Neural cell (in vitro differentiated cells): ENCODE data around the gene PRKAR1B. TPM values are rescaled to one million over a fixed set of nuclear protein-coding genes. Genes with fewer than 3 reads are reported as not detected.

Experiments
- H2AFZ ChIP-seq: fragments of 200-600, 300-800 bp; sonication (generic), shearing (Covaris generic); 2 replicates; pipeline ENCODE4 v1.6.0; 2014; ENCODE audit warnings: low read depth, mild to moderate bottlenecking, antibody characterized with exemption, low read length, moderate library complexity
- H3F3A ChIP-seq: fragments of 200-600 bp; shearing (Covaris generic); 2 replicates; pipeline ENCODE4 v1.6.1; 2016; ENCODE audit warnings: mild to moderate bottlenecking, moderate library complexity, mixed read lengths, antibody characterized with exemption, low read length; ENCODE audit not compliant: insufficient read depth, poor library complexity, severe bottlenecking
- H3K27ac ChIP-seq: fragments of 200-600, 300-800 bp; sonication (generic), shearing (Covaris generic); 2 replicates; pipeline ENCODE4 v1.5.1; 2014; ENCODE audit warnings: mild to moderate bottlenecking, low read length, moderate library complexity
- H3K27me3 ChIP-seq: fragments of 300-800, 200-600 bp; sonication (generic), shearing (Covaris generic); 2 replicates; pipeline ENCODE4 v1.6.0; 2014; ENCODE audit warnings: mild to moderate bottlenecking, low read depth, low read length, moderate library complexity; ENCODE audit not compliant: insufficient read depth
- H3K36me3 ChIP-seq: fragments of 300-800, 200-600 bp; sonication (generic), shearing (Covaris generic); 2 replicates; pipeline ENCODE4 v1.5.1; 2014; ENCODE audit warnings: mild to moderate bottlenecking, antibody characterized with exemption, low read length, moderate library complexity; ENCODE audit not compliant: insufficient read depth
- H3K4me2 ChIP-seq: fragments of 300-800, 200-600 bp; sonication (generic), shearing (Covaris generic); 2 replicates; pipeline ENCODE4 v1.6.0; 2014; ENCODE audit warnings: mild to moderate bottlenecking, low read length
- H3K4me3 ChIP-seq: fragments of 300-800, 200-600 bp; sonication (generic), shearing (Covaris generic); 2 replicates; pipeline ENCODE4 v1.5.1; 2014; ENCODE audit warnings: mild to moderate bottlenecking, low read length, moderate library complexity
- H3K79me2 ChIP-seq: fragments of 200-600 bp; shearing (Covaris generic); replicated peaks from 2 replicates; pipeline ENCODE4 v1.6.0; 2014; ENCODE audit warnings: mild to moderate bottlenecking, low read length, moderate library complexity; ENCODE audit not compliant: insufficient read depth
- H3K9ac ChIP-seq: fragments of 300-800, 200-600 bp; sonication (generic), shearing (Covaris generic); 2 replicates; pipeline ENCODE4 v1.6.1; 2016; ENCODE audit warnings: mild to moderate bottlenecking, low read length, mixed read lengths
- H3K9me2 ChIP-seq: fragments of 200-600 bp; shearing (Covaris generic); 2 replicates; pipeline ENCODE4 v1.6.1; 2016; ENCODE audit warnings: mild to moderate bottlenecking, low read length, mixed read lengths; ENCODE audit not compliant: insufficient read depth
- H3K9me3 ChIP-seq: fragments of 200-600, 300-800 bp; sonication (generic), shearing (Covaris generic); 2 replicates; pipeline ENCODE4 v1.6.1; 2016; ENCODE audit warnings: mild to moderate bottlenecking, mixed run types, low read length, moderate library complexity, mixed read lengths
- H4K20me1 ChIP-seq: fragments of 200-600 bp; shearing (Covaris generic); 2 replicates; pipeline ENCODE4 v1.6.1; 2016; ENCODE audit warnings: mild to moderate bottlenecking, mixed run types; ENCODE audit not compliant: insufficient read depth
- CTCF ChIP-seq: fragments of 450-650 bp; IDR thresholded peaks from 2 replicates; pipeline ENCODE4 v1.5.1; 2014; ENCODE audit warnings: antibody characterized with exemption, mild to moderate bottlenecking, moderate library complexity; ENCODE audit not compliant: poor library complexity, severe bottlenecking
- EP300 ChIP-seq: fragments of 450-650 bp; conservative IDR thresholded peaks from 2 replicates; pipeline ENCODE4 v1.6.1; 2014; ENCODE audit warnings: antibody characterized with exemption, mild to moderate bottlenecking, moderate library complexity; ENCODE audit not compliant: poor library complexity, severe bottlenecking
- EZH2 ChIP-seq: fragments of 200-600, 300-800 bp; shearing (Covaris generic), sonication (generic); IDR thresholded peaks from 2 replicates; pipeline ENCODE4 v1.6.1; 2014; ENCODE audit warnings: antibody characterized with exemption, low read length, borderline replicate concordance, mild to moderate bottlenecking; ENCODE audit not compliant: insufficient read depth, poor library complexity, severe bottlenecking
- MXI1 ChIP-seq: fragments of 450-650 bp; conservative IDR thresholded peaks from 2 replicates; pipeline ENCODE4 v1.6.1; 2014; ENCODE audit warnings: antibody characterized with exemption, mild to moderate bottlenecking; ENCODE audit not compliant: poor library complexity, severe bottlenecking
- POLR2AphosphoS5 ChIP-seq: IDR thresholded peaks from 2 replicates; pipeline ENCODE4 v1.6.1; 2012
- RAD21 ChIP-seq: fragments of 450-650 bp; conservative IDR thresholded peaks from 2 replicates; pipeline ENCODE4 v1.6.1; 2014; ENCODE audit warnings: antibody characterized with exemption, mild to moderate bottlenecking, moderate library complexity
- SMC3 ChIP-seq: fragments of 450-650 bp; conservative IDR thresholded peaks from 2 replicates; pipeline ENCODE4 v1.6.1; 2014; ENCODE audit warnings: antibody characterized with exemption, mild to moderate bottlenecking, moderate library complexity; ENCODE audit not compliant: poor library complexity
- TAF1 ChIP-seq: IDR thresholded peaks from 2 replicates; pipeline ENCODE4 v1.6.1; 2012; ENCODE audit warnings: low read depth
- polyA plus RNA-seq: library from polyadenylated mRNA; depleted of rRNA; stranded (reverse); fragments of >200 nt; gene quantifications from 2 replicates; pipeline ENCODE4 v1.2.3, GENCODE V29; 2014
- TF ChIP-seq, protein P1 (sequence below): IDR thresholded peaks from 2 replicates; pipeline ENCODE4 v1.6.1; 2012; ENCODE audit warnings: borderline replicate concordance

The PRKAR1B gene
- polyA plus RNA-seq, 1 donor from 2014 or later = 38.6 TPM

GRCh38 chr7:594212-594913, 132.7 kb downstream of the PRKAR1B start:
- H3K36me3 ChIP-seq = no peaks in the 10 kb centered on the region
- no peak overlapping the region for H3K9ac ChIP-seq
- H3K79me2 ChIP-seq = no peaks in the 10 kb centered on the region
- no peaks in the 10 kb centered on the region for H3K27me3 ChIP-seq
- H3K4me2 ChIP-seq = no peak overlapping the region
- H3K9me2 ChIP-seq = no peaks in the 10 kb centered on the region
- no peak overlapping the region for H2AFZ ChIP-seq
- no peak overlapping the region for H3K4me3 ChIP-seq
- no peak overlapping the region for H3K27ac ChIP-seq
- no peaks in the 10 kb centered on the region for H4K20me1 ChIP-seq
- no peaks in the 10 kb centered on the region for H3K9me3 ChIP-seq
- TF ChIP-seq EZH2 (no peak), TAF1 (no peak), CTCF (no peak), MXI1 (no peak)
- no peaks in the 10 kb centered on the region for H3F3A ChIP-seq

DNA sequence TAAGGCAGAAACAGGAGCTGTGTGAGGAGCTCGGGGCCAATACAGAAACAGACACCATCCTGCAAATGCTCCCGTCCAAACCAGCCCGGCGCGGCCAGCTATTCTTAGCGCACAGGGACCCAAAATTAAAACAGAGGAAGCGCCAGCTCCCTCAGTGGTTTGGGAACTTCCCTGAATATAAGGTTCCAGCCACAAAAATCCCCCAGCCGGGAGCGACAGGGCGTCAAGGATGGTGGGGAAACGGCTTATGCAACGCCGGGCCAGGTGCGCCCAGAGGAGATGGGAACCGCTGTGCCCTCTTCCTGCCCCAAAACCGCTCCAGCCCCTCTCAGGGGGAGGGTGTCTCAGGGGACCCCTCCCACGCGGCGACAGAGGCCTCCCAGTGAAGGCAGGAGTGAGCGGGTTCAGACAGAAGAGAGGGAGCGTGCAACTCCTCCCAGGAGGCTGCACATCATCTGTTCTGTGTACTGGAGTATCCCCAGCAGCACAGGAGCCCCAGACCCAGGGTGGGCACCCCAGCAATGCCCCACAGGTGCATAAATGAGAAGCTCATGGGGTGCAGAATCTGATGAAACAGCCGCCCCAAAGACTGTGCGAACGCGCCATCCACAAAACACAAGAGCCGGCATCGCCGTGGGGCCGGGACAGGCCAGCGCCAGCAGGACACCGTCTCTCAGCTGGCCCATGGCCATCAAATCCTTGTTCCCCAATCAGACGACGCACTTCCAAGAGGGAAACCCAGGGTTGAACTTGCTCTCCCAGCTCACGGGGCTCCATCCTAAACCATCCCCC, 133.6 kb downstream of the PRKAR1B start:
- Histone ChIP-seq H3K4me2 (no peak overlapping the region), H3K9me2 (no peaks in the 10 kb centered on the region), H3K27ac (no peak overlapping the region), H3K27me3 (no peaks in the 10 kb centered on the region), H3F3A (no peaks in the 10 kb centered on the region), H3K9me3 (no peaks in the 10 kb centered on the region), H3K9ac (no peak overlapping the region), H3K79me2 (no peaks in the 10 kb centered on the region), H2AFZ (no peak overlapping the region), H3K4me3 (no peak overlapping the region), H3K36me3 (no peaks in the 10 kb centered on the region), H4K20me1 (no peaks in the 10 kb centered on the region)
- TF ChIP-seq, protein P1, sequence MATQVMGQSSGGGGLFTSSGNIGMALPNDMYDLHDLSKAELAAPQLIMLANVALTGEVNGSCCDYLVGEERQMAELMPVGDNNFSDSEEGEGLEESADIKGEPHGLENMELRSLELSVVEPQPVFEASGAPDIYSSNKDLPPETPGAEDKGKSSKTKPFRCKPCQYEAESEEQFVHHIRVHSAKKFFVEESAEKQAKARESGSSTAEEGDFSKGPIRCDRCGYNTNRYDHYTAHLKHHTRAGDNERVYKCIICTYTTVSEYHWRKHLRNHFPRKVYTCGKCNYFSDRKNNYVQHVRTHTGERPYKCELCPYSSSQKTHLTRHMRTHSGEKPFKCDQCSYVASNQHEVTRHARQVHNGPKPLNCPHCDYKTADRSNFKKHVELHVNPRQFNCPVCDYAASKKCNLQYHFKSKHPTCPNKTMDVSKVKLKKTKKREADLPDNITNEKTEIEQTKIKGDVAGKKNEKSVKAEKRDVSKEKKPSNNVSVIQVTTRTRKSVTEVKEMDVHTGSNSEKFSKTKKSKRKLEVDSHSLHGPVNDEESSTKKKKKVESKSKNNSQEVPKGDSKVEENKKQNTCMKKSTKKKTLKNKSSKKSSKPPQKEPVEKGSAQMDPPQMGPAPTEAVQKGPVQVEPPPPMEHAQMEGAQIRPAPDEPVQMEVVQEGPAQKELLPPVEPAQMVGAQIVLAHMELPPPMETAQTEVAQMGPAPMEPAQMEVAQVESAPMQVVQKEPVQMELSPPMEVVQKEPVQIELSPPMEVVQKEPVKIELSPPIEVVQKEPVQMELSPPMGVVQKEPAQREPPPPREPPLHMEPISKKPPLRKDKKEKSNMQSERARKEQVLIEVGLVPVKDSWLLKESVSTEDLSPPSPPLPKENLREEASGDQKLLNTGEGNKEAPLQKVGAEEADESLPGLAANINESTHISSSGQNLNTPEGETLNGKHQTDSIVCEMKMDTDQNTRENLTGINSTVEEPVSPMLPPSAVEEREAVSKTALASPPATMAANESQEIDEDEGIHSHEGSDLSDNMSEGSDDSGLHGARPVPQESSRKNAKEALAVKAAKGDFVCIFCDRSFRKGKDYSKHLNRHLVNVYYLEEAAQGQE = no peak
- TF ChIP-seq MXI1 (no peak), POLR2AphosphoS5 (no peak), EZH2 (no peak), EP300 (no peak), RAD21 (no peak), SMC3 (no peak), TAF1 (no peak), CTCF (no peak)
